ENCODE measurements around the gene POU4F2.

Gene POU4F2

DNA sequence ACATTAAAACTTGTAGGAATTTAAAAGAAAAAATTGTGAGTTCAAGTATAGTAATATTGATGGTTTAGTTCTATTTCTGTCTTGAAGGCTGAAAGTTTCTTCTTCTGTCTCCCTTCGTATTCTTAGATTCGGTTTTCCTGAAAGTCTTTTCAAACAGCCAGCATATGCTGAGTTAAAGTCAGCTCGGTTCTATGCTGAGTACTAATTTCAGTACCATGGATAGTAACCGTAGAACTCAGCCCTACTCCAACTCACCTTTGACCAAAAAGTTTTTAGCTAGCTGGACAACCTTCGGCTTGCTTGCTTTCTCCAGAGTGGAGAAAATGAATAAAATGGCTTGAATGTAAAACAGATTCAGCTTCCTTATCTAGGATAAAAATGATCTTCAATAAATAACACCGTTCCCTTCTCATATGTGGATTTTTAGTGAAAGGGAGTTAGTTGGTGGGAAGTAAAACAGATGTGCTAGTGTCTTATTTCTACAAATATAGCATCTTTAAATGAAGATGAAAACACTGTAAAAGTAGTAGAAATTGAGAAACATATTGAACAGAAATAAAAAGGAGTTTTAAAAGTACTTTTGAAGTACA is 5.2 kb downstream of the POU4F2 start:
- H3K4me3 ChIP-seq (ENCODE audit: control insufficient read depth, low read depth, low read length), result no peak overlapping the region
- DNase-seq (ENCODE audit: low read depth), result no peak

GRCh38 chr4:146645921-146646320 is 7.2 kb downstream of the POU4F2 start:
- DNase-seq (ENCODE audit: low read depth), result no peak
- H3K4me3 ChIP-seq (ENCODE audit: control insufficient read depth, low read depth, low read length), result no peak overlapping the region
- TF ChIP-seq, protein P1, sequence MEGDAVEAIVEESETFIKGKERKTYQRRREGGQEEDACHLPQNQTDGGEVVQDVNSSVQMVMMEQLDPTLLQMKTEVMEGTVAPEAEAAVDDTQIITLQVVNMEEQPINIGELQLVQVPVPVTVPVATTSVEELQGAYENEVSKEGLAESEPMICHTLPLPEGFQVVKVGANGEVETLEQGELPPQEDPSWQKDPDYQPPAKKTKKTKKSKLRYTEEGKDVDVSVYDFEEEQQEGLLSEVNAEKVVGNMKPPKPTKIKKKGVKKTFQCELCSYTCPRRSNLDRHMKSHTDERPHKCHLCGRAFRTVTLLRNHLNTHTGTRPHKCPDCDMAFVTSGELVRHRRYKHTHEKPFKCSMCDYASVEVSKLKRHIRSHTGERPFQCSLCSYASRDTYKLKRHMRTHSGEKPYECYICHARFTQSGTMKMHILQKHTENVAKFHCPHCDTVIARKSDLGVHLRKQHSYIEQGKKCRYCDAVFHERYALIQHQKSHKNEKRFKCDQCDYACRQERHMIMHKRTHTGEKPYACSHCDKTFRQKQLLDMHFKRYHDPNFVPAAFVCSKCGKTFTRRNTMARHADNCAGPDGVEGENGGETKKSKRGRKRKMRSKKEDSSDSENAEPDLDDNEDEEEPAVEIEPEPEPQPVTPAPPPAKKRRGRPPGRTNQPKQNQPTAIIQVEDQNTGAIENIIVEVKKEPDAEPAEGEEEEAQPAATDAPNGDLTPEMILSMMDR (IDR thresholded peaks at IDR 0.05; ENCODE audit: control insufficient read depth, insufficient read depth, low read depth, low read length, missing control alignments), result no peak

More for the DNA sequence above, 5.2 kb downstream of the POU4F2 start:
- TF ChIP-seq, protein P1 (IDR thresholded peaks at IDR 0.05; ENCODE audit: control insufficient read depth, insufficient read depth, low read depth, low read length, missing control alignments), result no peak

DNA sequence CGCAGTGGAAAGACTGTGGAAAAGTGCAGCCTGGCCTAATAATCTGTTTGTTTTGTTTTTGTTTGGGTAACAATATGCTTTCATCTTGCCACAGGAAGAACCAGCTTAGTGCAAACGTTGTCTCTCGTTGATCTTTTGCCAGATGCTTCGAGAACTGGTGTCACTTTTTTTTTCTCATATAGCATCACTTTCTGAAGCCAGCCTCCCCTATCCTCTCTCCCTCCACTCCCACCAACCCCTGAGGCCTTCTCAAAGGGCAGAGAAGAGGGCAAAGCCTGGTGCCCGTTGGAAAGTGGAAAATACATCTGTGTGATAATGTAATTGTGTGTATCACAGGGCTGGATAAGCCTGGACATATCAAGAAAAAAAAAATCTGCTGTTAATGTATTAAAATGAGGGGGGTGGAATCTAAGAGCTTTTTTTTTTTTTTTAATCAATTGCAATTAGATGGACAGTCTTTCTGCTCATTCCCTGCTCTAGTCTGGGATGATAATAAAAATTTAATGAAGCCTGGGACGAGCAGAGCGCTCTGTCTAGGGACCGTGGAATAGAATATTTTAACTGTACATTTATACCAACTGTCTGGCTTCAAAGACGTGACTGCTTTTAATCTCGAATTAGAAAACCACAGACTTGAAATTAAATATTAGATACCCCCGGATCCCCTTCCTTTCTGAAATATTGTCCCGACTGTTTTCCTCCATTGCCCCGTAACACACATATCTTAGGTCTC is 8.1 kb downstream of the POU4F2 start:
- no peak overlapping the region for H3K4me3 ChIP-seq (ENCODE audit: control insufficient read depth, low read depth, low read length)
- TF ChIP-seq, protein P1 (IDR thresholded peaks at IDR 0.05; ENCODE audit: control insufficient read depth, insufficient read depth, low read depth, low read length, missing control alignments), result no peak
- no peak for DNase-seq (ENCODE audit: low read depth)

DNA sequence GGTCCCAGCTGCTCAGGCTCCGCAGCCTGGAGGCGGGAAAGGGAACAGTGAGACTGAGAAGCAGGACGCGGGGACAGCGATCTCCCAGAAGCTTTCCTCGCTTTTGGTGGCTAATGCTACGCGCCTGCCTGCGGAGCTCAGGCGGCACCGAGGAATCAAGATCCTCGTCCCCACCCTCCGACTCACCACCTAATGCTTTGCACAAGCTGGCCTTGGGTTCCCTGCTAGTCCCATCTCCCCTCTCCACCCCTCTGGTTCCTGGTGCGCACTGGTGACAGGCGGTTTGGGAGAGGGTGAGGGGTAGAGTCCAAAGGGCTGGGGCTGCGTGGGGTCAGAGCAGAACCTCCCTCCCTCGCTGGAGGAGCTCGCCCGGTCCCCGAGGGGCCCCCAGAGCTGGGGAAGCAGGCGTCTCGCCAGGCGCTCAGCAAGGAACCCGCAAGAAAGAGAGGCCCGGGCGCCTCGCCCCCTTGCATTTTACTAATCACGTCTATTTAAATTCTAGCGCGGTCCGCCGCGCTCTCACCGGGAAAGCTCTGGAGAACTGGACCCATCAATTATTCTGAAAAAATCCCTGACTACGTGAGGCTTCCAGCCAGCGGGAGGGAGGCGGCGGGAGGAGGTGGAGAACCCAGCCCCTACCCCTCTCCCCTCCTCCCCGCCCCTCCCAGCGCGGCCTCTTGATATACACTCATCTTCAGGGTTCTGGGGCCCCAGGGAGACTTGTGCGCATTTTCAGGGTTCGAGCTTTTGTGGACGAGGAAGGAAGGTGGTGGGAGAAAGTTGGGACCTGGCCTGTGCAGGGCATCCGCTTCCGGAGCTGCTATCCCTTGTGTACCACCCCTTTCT is 9.1 kb downstream of the POU4F2 start:
- TF ChIP-seq, protein P1 (IDR thresholded peaks at IDR 0.05; ENCODE audit: control insufficient read depth, insufficient read depth, low read depth, low read length, missing control alignments), result no peak
- DNase-seq (ENCODE audit: low read depth), result no peak
- H3K4me3 ChIP-seq (ENCODE audit: control insufficient read depth, low read depth, low read length), result no peak overlapping the region

DNA sequence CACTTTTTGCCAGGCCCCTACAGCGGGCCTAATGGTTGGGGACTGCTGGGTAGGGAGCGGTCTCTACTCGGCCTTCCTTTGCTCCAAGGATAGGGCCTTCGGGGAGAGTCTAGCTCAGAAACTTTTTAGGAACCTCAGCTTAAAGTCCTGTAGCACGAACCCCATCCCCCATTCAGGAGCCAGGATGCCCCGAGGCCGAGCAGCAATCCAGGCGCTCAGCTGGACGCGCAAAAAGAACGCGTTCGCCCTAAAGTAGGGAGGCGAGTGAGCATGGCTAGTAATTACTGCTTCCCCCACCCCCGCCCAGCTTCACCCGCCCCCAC is 9.7 kb downstream of the POU4F2 start:
- H3K4me3 ChIP-seq (ENCODE audit: control insufficient read depth, low read depth, low read length), result no peak overlapping the region
- no peak for DNase-seq (ENCODE audit: low read depth)
- TF ChIP-seq, protein P1 (IDR thresholded peaks at IDR 0.05; ENCODE audit: control insufficient read depth, insufficient read depth, low read depth, low read length, missing control alignments), result no peak

DNA sequence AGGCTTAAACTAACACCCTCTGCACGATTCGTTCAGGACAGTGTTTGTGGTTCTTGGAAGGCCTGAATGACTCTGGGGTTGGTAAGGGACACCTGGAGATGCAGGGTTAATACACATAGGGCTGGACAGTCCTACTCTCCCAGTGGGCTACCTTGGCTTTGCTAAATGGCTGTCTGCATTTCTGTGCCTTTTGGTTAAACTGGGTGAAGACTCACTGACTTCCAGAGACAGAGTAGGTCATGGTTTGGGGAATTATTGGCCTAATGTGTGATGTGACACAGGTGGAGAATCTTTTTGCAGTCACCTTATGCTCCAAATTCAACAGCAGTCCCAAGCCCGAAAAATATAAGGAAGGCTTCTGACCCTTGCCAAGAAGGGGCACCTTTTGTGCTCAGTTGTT is 10.5 kb downstream of the POU4F2 start:
- TF ChIP-seq, protein P1 (IDR thresholded peaks at IDR 0.05; ENCODE audit: control insufficient read depth, insufficient read depth, low read depth, low read length, missing control alignments), result no peak
- no peak overlapping the region for H3K4me3 ChIP-seq (ENCODE audit: control insufficient read depth, low read depth, low read length)
- no peak for DNase-seq (ENCODE audit: low read depth)

All from AG09309 (cell line).